ENCODE data around the gene ETV1.

Gene ETV1

GRCh38 chr7:13986208-13986607, 3.3 kb downstream of the ETV1 start:
- DNase-seq, result no peak

- DNase-seq, result no peak
These were observed 4.4 kb downstream of the ETV1 start for GRCh38 chr7:13984831-13985685.

- DNase-seq, result no peak
These were observed 5.4 kb downstream of the ETV1 start for GRCh38 chr7:13984061-13984460.

- DNase-seq, result no peak
These were observed 6.4 kb downstream of the ETV1 start for GRCh38 chr7:13982940-13983677.

GRCh38 chr7:13981070-13981469, 8.4 kb downstream of the ETV1 start:
- peak; percentile 7 for DNase-seq

GRCh38 chr7:13980474-13980873, 9.0 kb downstream of the ETV1 start:
- no peak for DNase-seq

GRCh38 chr7:13979671-13980435, 9.6 kb downstream of the ETV1 start:
- no peak for DNase-seq

GRCh38 chr7:13976594-13976993, 12.9 kb downstream of the ETV1 start:
- no peak for DNase-seq

- DNase-seq, result no peak
These were observed 24.4 kb downstream of the ETV1 start for GRCh38 chr7:13965077-13965476.

GRCh38 chr7:13963925-13964324, 25.5 kb downstream of the ETV1 start:
- DNase-seq, result no peak

GRCh38 chr7:13955494-13955893, 34.0 kb downstream of the ETV1 start:
- no peak for DNase-seq

- no peak for DNase-seq
These were observed 36.1 kb downstream of the ETV1 start for GRCh38 chr7:13953368-13953767.

GRCh38 chr7:13952921-13953320, 36.5 kb downstream of the ETV1 start:
- no peak for DNase-seq

- DNase-seq, result no peak
These were observed 39.5 kb downstream of the ETV1 start for GRCh38 chr7:13949939-13950338.

- no peak for DNase-seq
These were observed 40.0 kb downstream of the ETV1 start for GRCh38 chr7:13949445-13949844.

- no peak for DNase-seq
These were observed 41.3 kb downstream of the ETV1 start for GRCh38 chr7:13948019-13948801.

- no peak for DNase-seq
These were observed 41.9 kb downstream of the ETV1 start for GRCh38 chr7:13947535-13947934.

GRCh38 chr7:13946181-13946580, 43.3 kb downstream of the ETV1 start:
- no peak for DNase-seq

GRCh38 chr7:13945670-13946069, 43.8 kb downstream of the ETV1 start:
- peak; percentile 27 for DNase-seq

GRCh38 chr7:13933536-13933935, 55.9 kb downstream of the ETV1 start:
- no peak for DNase-seq

- DNase-seq, result no peak
These were observed 56.4 kb downstream of the ETV1 start for GRCh38 chr7:13933091-13933490.

GRCh38 chr7:13932131-13932530, 57.3 kb downstream of the ETV1 start:
- DNase-seq, result no peak

GRCh38 chr7:13921062-13921461, 68.4 kb downstream of the ETV1 start:
- no peak for DNase-seq

Measured in NCI-H82 (cell line).